Activated CD8-positive, alpha-beta memory T cell treated with anti-CD3 and anti-CD28 coated beads for 1 hour (primary cell): ENCODE data around the gene BRMS1L.
"Not testable (repeated sequence)": the region's sequence is repeated elsewhere in the genome, so short reads cannot be mapped to it uniquely, and the experiment has no call there.

ENCODE experiments used
- DNase-seq, 2 donors: peaks; one replicate each; pipeline ENCODE4 v3.0.0-alpha.2; 2020; ENCODE audit warnings: low read depth in 1 of 2; ENCODE audit errors: extremely low read depth in 1 of 2

BRMS1L gene, protein sequence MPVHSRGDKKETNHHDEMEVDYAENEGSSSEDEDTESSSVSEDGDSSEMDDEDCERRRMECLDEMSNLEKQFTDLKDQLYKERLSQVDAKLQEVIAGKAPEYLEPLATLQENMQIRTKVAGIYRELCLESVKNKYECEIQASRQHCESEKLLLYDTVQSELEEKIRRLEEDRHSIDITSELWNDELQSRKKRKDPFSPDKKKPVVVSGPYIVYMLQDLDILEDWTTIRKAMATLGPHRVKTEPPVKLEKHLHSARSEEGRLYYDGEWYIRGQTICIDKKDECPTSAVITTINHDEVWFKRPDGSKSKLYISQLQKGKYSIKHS

DNA sequence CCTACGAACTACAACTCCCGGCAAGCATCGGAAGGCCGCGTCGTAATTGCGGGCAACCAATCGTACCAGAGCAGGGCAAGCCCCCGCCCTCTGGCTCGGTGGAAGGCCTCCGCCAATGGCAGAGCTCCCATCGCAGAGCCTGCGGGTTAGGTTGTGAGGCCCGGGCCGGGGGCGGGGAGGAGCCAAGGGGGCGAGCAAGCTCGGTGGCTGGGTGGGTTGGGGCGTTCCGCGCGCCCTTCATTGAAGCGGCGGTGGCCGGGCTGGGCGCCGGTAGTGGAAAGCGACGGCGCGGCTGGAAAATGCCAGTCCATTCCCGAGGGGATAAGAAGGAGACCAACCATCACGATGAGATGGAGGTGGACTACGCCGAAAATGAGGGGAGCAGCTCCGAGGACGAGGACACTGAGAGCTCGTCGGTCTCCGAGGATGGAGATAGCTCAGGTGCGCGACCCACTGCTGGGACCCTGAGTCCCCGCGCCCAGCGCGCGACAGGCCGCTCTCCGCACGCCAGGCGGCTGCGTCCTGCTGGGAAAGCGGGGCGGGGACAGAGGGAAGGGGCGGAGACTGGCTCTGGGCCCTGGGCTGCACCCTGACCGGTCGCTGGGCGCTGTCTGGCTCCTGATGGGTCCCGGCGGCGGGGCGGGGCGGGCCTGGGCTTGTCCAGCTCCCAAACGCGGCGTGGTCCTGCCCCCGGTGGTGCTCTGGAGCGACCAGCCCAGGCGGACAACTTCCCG is at the start of gene BRMS1L:
Gene BRMS1L, plus strand, starts transcription at position 121 of the 734 bp plus-strand sequence. Its CDS starts 179 bp downstream, at position 300.
- DNase-seq, result peak; percentile 92

DNA sequence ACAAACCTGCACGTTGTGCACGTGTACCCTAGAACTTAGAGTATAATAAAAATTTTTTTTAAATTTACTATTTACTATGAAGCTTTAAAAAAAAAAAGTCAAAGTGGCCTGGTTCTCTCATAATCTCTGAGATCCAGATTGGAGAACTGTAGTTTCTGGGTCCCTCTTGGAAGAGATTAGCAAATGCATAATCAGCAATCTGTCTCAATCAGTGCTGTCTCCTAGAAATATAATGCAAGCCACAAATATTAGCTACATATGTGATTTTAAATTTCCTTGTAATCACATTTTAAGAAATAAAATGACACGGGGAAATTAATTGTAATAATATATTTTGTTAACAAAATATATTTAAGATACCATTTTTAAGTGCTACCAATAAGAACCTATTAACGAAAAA is 49.3 kb upstream of the BRMS1L start:
- no peak for DNase-seq

DNA sequence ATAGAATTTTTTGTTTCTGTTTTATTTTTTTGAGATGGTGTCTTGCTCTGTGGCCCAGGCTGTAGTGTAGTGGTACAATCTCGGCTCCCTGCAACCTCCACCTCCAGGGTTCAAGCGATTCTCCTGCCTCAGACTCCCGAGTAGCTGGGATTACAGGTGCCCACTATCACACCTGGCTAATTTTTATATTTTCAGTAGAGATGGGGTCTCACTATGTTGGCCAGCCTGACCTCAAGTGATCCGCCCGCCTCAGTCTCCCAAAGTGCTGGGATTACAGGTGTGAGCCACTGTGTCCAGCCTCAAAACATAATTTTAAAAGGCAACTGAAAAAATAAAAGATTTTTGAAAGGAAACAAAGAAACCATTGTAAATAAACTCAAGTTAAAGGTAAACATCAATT is 48.6 kb upstream of the BRMS1L start:
- not testable (repeated sequence) for DNase-seq

DNA sequence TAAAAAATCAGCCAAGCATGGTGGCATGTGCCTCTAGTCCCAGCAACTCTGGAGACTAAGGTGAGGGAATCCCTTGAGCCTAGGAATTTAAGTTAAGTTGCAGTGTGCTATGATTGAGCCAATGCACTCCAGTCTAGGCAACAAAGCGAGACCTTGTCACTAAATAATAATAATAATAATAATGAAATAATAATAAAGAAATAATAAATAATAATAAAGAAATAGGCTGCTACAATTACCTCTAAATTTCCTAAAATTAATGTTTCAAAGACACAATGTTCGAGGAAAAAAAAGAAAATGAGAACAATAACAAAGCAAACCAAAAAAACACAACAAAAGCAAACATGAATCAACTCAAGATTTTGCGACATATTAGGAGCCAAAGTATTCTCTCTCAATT is 46.8 kb upstream of the BRMS1L start:
- DNase-seq, result no peak

DNA sequence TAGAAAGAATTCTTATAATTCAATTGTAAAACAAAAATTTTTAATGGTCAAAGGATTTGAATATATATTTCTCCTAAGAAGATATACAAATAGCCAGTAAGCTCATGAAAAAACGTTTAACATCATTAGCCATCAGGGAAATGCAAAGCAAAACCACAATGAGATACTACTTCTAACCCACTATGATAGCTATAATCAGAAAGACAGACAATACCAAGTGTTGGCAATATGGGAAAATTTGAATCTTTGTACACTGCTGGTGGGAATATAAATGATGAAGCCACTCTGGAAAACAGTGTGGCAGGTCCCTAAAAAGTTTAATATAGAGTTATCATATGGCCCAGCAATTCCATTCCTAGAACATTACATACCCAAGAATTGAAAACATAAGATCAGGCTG is 42.4 kb upstream of the BRMS1L start:
- no peak for DNase-seq

DNA sequence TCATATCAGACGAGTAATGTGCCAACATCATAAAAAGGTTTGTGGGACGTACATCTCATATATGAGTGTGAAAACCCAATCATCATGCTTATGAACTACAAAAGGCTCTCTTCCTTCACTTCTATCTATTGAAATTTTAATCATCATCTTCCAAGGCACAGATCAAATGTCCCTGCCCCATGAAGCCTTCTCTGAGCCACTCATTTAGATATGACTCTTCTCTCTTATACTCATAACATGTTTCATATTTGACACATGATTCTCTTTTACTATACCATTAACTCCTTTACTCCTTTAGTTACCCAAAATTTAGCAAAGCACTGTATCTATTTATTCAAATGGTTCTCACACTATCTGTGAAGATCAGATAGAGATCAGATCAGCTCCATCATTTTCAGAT is 39.3 kb upstream of the BRMS1L start:
- DNase-seq, result no peak

DNA sequence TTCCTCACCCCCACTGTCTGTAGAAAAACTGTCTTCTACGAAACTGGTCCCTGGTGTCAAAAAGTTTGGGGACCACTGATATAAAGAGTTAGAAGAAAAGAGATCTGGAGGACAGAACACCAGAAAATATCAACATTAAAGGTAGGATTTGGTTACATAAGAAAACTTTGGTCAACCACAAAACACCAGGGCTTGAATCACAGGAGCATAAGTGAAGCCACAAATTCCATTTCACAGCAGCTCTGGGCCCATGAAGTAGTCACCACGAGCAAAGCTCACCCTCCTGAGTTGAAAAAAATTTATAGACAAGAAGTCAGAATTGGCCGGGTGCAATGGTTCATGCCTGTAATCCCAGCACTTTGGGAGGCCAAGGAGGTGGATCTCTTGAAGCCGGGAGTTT is 36.5 kb upstream of the BRMS1L start:
- no peak for DNase-seq

DNA sequence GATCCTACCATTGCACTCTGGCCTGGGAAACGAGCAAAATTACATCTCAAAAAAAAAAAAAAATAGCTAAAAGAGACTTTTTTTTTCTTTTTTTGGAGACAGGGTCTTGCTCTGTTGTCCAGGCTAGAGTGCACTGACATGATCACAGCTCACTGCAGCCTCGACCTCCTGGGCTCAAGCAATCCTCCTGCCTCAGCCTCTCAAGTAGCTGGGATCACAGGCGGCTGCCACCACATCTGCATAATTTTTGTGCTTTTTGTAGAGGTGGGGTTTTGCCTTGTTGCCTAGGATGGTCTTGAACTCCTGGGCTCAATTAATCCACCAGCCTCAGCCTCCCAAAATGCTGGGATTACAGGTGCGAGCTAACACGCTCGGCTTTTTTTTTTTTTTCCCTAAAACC is 28.3 kb upstream of the BRMS1L start:
- DNase-seq, result no peak

DNA sequence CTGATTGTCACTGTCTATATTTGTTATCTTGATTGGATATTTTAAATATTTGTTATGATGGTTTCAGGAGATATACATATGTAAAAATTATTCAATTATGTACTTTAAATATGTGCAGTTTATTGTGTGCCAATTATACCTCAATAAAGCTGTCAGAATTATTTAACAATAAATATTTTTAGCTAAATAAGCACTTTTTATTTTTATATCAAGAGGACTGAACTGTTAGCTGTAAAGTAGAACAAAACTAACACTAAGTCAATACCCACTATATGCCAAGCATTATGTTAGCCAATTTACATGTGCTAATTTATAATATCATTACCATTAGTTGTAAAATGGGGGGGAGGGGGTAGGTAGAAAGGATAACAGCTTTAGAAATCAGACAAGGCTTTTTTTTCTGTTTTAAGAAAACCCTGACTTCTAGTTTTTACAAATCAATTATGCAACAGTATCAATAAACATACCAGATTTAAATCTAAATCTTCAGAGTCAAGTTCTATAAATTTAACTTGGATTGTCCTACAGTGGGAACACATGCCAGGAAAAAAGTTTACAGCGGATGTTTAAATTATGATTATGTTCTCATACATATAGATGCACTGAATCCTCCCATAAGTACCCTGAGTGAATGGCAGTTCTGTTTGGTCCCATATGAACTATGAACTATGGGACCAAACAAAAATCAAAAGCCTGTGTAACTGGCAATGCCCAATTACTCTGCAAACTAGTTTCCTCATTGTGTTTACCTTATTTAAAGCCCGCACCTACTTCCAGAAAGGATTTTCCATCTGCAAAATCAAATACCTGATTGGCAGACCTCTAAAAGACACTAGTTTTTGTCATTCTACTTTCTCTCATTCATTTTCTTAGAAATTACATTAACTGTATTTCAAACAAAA is 19.9 kb upstream of the BRMS1L start:
- no peak for DNase-seq

DNA sequence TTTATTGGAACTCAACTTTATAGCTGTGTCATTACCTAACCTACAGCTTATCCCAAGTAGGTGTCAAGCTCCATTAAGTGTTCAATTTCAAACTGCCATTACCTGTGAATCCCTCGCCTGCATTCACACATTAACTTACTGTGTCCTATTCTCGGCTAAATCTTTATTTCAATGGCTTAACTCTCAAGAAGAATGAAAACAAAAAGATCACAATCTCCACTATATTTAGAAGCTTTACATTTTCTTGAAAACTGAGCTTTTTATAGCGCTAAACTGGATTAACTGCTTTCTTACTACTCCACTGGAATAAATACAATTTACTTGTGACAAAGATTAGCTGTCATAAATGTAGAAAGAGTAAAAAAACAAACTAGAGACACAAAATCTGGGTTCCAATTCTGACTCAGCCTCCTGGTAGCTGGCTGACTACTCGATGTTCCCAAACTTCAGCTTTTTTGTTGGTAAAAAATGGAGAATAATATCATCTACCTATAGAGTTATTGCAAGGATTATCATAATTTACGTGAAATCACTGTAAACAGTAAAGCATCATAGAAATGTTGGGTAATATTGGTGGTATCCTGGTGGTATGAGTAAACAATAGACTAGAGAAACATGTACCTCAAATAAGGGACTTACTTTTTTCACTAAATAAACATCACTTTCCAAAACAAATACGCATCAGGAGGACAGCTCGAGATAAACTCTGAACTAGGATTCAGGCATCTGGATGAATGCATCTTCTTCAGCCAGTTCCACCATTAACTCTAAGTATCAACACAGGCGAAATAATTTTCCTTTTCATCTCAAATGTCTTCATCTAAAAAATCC is 18.8 kb upstream of the BRMS1L start:
- DNase-seq, result no peak

DNA sequence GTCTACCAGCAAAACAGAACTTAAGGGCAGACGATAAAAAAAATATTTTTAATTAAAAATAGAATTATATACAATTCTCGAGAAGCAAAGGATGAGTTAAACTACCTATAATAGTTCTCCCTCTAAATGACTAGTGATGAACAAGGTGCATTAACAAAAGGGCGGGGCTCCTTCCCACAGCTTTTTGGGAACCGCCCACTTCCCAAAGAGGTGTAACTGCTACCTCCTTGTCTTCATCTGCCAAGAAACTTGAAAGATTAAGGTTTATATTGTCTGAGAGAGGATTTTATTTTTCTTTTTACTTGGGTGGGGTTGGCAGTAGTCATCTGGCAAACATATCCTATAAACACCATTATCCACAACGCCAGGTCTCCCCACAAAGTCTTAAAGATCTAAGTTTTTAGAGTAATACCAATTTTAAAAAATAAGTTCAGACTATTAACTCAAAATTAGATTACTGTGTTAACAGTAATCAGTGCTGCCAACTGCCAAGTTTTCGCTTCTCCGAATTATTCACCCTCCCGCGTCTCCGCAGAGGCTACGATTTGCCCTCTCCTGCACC is 18.0 kb upstream of the BRMS1L start:
- no peak for DNase-seq

DNA sequence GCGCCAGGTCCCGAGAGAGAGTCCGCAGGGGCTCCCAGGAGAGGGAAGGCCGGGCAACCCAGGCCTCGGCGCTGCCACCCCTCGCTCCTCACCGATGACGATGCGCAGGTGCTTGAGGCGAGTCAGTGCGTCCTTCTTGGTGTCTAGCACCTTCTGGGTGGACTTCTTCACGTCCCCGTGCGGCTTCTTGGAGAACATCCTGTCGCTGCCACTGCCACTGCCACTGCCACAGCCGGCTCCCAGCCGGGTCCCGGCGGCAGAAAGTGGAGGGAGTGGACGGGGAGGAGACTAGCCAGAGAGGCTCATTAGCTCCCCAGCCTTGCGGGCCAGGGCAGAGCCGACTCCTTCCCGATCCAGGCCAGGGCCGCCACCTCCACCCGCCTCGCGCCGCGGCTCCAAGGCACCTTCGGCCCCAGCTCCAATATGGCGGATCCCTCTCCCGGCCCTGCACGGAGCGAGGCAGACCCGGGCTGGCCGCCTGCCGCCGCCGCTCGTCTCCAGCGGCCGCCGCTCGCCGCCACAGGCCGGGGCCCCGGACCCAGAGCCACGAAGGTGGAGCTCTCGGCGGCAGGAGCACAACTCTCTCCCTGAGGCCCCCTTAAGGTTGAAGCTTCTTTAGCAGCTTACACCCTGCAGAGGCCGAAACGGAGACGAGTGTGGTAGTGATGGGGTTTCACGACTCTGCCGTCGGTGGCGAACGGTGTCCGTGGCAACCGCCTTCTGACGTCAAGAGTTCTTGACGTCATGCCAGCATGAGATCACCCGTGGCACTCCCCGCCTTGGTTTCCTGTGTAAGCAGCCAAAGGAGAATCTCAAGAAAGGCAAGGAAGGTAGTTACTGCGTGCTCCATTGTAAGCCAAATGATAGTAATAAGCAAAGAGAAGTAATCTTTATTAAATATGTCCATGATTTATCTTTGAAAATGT is 17.2 kb upstream of the BRMS1L start, which contains the start of gene RALGAPA1:
Gene RALGAPA1, minus strand, starts transcription at position 658 of the 926 bp plus-strand sequence. Its CDS starts 460 bp downstream, at position 198.
- DNase-seq, result peak; percentile 85 to 93

DNA sequence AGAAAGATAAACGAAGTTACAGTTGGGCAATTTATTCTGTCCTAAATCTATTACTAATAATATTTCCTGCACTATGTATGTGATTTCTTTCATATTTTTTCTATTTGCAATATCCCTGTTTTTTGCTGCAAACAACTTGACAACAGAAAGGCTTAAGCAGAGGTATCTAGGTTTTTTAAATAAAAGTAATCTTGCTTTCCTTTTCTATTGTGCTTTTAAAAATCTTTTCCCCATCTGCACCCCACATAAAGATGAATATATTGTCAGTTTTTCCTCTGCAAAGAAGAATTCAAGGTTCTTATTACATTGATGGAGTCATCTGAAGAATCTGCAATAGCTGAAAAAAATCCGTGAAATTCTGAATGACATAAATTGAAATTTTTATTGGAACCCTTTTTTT is 16.5 kb upstream of the BRMS1L start:
- DNase-seq, result no peak

DNA sequence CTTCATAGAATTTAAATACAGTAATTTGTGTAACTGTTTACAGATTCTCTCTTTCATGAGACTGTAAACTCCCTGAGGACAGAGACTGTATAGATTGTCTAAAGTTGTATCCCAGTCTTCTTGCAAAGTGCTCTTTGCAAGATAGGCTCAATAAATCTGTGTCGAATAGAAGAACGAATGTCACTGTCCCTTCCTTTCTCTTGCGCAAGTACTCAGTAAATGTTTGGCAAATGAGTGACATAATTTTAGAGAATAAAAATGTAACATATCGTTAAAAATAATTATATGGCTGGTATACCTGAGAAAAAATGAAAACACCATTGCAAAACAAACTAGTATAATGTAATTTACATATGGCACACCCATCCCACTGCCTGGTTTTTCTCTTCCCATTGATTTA is 15.2 kb upstream of the BRMS1L start:
- DNase-seq, result no peak

DNA sequence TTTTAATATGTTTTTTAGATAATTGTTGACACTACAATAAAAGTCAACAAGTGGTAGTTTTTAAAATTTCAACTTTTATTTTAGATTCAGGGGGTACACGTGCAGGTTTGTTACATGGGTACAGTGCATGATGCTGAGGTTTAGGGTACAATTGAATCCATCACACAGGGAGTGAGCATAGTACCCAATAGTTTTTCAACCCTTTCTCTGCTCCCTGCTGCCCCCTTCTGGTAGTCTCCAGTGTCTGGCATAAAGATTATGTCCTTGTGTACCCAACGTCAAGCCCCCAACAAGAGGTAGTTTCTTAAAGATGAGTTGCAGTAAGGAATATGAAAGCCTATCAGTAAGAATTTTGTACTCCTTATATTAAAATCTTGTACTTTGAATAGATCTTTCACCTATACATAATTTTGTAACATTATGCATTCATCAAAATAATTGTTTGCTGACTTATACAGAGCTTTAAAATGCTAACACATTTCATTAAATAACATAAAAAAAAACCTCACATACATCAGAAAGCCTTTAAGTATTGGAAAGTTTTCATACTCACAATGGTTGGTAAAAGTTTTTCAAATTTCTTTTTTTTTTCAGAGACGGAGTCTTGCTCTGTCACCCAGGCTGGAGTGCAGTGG is 11.7 kb upstream of the BRMS1L start:
- DNase-seq, result peak; percentile 67 to 71

DNA sequence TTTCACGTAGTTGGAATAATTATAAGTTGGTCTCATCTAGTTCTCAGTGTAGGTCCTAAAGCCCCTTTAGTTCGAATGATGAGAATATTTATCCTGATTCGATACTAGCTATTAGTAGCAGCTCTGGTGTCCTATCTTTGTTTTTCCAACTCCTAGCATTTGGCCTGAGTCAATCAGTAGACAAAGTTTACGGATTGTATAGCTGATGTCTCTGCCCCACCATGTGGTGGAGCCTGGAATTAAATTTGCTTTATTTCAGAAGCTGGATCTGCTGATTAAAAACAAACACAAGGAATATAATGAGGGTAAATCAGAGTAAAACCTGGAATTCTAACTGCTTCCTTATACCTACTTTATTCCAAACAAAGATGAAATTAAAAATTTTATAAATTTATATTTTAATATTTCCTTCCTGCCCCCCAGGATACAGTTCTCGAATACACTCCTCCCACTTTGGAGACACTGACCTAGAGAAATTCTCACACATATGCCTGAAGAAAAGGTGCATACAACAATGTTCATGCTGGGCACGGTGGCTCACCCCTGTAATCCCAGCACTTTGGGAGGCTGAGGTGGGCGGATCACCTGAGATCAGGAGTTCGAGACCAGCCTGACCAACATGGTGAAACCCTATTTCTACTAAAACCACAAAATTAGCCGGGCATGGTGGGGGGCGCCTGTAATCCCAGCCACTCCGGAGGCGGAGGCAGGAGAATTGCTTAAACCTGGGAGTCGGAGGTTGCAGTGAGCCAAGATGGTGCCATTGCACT is 7.6 kb upstream of the BRMS1L start:
- no peak for DNase-seq

DNA sequence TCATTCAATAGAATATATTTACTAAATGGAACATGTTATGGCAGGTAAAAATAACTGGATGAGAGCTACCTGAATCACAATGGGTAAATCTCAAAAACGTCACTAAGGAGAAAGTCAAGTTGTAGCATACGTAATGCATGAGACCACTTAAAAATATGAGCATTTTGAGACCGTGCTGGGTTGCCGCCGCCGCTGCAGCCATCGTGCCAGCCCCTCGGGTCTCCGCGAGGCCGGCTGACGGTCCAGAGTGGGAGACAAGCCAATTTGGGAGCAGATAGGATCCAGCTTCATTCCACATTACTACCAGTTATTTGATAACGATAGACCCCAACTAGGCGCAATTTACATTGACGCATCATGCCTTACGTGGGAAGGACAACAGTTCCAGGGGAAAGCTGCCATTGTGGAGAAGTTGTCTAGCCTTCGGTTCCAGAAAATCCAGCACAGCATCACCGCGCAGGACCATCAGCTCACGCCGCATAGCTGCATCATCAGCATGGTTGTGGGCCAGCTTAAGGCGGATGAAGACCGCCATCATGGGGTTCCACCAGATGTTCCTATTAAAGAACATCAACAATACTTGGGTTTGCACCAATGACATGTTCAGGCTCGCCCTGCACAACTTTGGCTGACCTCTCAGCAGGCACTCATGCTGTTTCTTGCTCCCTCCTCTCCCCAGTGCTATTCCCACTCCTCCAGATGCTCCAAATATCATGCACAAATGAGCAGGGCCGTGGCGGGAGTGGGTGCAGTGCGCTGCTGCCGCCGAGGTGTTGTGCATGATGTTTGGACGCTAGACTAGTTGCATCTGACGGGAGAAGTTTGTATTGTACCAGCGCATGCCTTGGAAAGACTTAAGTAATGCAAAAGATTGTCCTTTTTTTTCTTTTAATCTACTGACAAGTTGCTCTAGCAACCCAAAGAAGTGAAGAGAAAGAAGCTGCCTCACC is 6.3 kb upstream of the BRMS1L start:
- no peak for DNase-seq
